H1 (cell line): ENCODE data around the gene SLC35F3.

Source experiments
- BRCA1 ChIP-seq: IDR thresholded peaks from 2 replicates; pipeline ENCODE4 v1.6.1; 2012; ENCODE audit warnings: low read depth, low read length, improper control_type of control experiment
- CBX5 ChIP-seq: fragments of 300-800, 300-1000 bp; sonication (generic); IDR thresholded peaks from 2 replicates; pipeline ENCODE4 v1.7.1; 2016; ENCODE audit warnings: antibody characterized with exemption, low read length, low read depth
- EP300 ChIP-seq, 2 experiments: IDR thresholded peaks; 1 replicate in 1 of 2; 2 replicates in 1 of 2; pipeline ENCODE4 v1.6.1; 2011 to 2012; ENCODE audit warnings: low read depth in 2 of 2, low read length in 2 of 2, mild to moderate bottlenecking in 2 of 2, borderline replicate concordance in 1 of 2, inconsistent platforms in 1 of 2, moderate library complexity in 1 of 2
- EZH2 ChIP-seq: fragments of 200-600 bp; sonication (generic); IDR thresholded peaks from 2 replicates; pipeline ENCODE4 v1.7.1; 2012; ENCODE audit warnings: low read depth, mild to moderate bottlenecking, moderate library complexity, low read length, inconsistent platforms; ENCODE audit not compliant: severe bottlenecking
- HDAC6 ChIP-seq: IDR thresholded peaks from one replicate; pipeline ENCODE4 v1.7.1; 2012; ENCODE audit warnings: low read depth, mild to moderate bottlenecking, inconsistent platforms, low read length, moderate library complexity
- POLR2A ChIP-seq, 2 experiments: IDR thresholded peaks; 1 replicate in 1 of 2; 2 replicates in 1 of 2; pipeline ENCODE4 v1.6.1; 2011; ENCODE audit warnings: low read depth in 2 of 2, low read length in 2 of 2, mild to moderate bottlenecking in 2 of 2; ENCODE audit errors: control extremely low read depth in 1 of 2
- RFX5 ChIP-seq: IDR thresholded peaks from 2 replicates; pipeline ENCODE4 v1.6.1; 2011; ENCODE audit warnings: low read depth, low read length, improper control_type of control experiment, borderline replicate concordance
- SIN3A ChIP-seq, 2 experiments: IDR thresholded peaks in 1 of 2; conservative IDR thresholded peaks in 1 of 2; 2 replicates each; pipeline ENCODE4 v1.6.1; 2011 to 2012; ENCODE audit warnings: low read length in 2 of 2, improper control_type of control experiment in 1 of 2, low read depth in 1 of 2, mild to moderate bottlenecking in 1 of 2
- TBP ChIP-seq: IDR thresholded peaks from 2 replicates; pipeline ENCODE4 v1.6.1; 2011; ENCODE audit warnings: low read depth, low read length, improper control_type of control experiment
- TF ChIP-seq, protein P1 (sequence below), 3 experiments: IDR thresholded peaks; 1 replicate in 2 of 3; 2 replicates in 1 of 3; pipeline versions ENCODE4 v1.5.1 to v1.6.1; 2011; ENCODE audit warnings: low read length in 3 of 3, mild to moderate bottlenecking in 3 of 3, inconsistent platforms in 2 of 3, low read depth in 1 of 3, moderate library complexity in 1 of 3; ENCODE audit not compliant: insufficient read depth in 1 of 3; ENCODE audit errors: control extremely low read depth in 1 of 3

DNA sequence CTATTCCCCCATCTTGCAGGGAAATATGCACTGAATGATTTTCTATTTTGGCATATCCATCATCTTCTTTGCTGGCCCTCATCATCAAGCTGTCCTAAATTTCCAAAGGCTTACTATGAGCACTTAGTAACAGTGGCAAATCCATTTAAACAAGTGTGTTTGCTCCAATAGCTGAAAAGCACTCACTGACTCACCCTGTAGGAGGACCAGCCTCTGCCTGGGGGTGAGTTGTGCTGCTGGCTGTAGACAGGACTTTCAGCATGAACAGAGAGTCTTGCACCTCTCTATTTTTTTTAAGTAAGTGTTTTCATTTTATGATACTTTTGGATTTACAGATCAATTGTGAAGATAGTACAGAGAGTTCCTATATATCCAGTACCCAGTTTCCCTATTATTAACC, 97.3 kb downstream of the SLC35F3 start:
- TF ChIP-seq, protein P1, sequence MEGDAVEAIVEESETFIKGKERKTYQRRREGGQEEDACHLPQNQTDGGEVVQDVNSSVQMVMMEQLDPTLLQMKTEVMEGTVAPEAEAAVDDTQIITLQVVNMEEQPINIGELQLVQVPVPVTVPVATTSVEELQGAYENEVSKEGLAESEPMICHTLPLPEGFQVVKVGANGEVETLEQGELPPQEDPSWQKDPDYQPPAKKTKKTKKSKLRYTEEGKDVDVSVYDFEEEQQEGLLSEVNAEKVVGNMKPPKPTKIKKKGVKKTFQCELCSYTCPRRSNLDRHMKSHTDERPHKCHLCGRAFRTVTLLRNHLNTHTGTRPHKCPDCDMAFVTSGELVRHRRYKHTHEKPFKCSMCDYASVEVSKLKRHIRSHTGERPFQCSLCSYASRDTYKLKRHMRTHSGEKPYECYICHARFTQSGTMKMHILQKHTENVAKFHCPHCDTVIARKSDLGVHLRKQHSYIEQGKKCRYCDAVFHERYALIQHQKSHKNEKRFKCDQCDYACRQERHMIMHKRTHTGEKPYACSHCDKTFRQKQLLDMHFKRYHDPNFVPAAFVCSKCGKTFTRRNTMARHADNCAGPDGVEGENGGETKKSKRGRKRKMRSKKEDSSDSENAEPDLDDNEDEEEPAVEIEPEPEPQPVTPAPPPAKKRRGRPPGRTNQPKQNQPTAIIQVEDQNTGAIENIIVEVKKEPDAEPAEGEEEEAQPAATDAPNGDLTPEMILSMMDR (IDR thresholded peaks at IDR 0.05; ENCODE audit: control extremely low read depth in 1 of 3, insufficient read depth in 1 of 3, low read depth in 1 of 3, low read length in 3 of 3), result no peak
- TF ChIP-seq EP300 (IDR thresholded peaks at IDR 0.05; ENCODE audit: borderline replicate concordance in 1 of 2, low read depth in 2 of 2, low read length in 2 of 2) (no peak), CBX5 (no peak), EZH2 (no peak), SIN3A (conservative IDR thresholded peaks at IDR 0.05 in 1 of 2, IDR thresholded peaks at IDR 0.05 in 1 of 2; ENCODE audit: low read depth in 1 of 2, low read length in 2 of 2) (no peak), POLR2A (IDR thresholded peaks at IDR 0.05; ENCODE audit: control extremely low read depth in 1 of 2, low read depth in 2 of 2, low read length in 2 of 2) (no peak), RFX5 (no peak), HDAC6 (no peak), BRCA1 (no peak), TBP (no peak)
